ENCODE results near the gene DPP6. TPM values are rescaled to one million over a fixed set of nuclear protein-coding genes. Genes with fewer than 3 reads are reported as not detected.

Gene DPP6
- total and polyA plus RNA-seq, 2 of the 8 experiments (the other 6 are each of a cell fraction or from before 2014, with no cell fraction given): 4.7 to 6.8 TPM

GRCh38 chr7:154682003-154682402, 629.8 kb downstream of the DPP6 start:
- POLR2A ChIA-PET (ENCODE audit: partially characterized antibody): no interaction called here
- no peaks in the 10 kb centered on the region for H4K20me1 ChIP-seq (replicated peaks in 1 of 2; ENCODE audit: control insufficient read depth in 1 of 2, insufficient read depth in 2 of 2, low read length in 2 of 2)
- no peak for FAIRE-seq

More at GRCh38 chr7:154682003-154682402, 629.8 kb downstream of the DPP6 start:
- Histone ChIP-seq H2BK15ac (ENCODE audit: low read length) (no peak overlapping the region), H2AFZ (ENCODE audit: low read length) (no peak overlapping the region), H2BK12ac (ENCODE audit: low read depth, low read length) (no peak overlapping the region), H2BK20ac (ENCODE audit: low read length) (no peak overlapping the region), H3K23ac (ENCODE audit: insufficient read length) (no peak overlapping the region), H3K4me3 (ENCODE audit: extremely low read depth in 1 of 4, insufficient read depth in 2 of 4, low read depth in 3 of 4, low read length in 4 of 4) (no peak overlapping the region), H3K27me3 (replicated peaks in 1 of 4; ENCODE audit: control insufficient read depth in 3 of 4, extremely low read depth in 1 of 4, insufficient read depth in 3 of 4, low read length in 3 of 4) (no peaks in the 10 kb centered on the region), H3K9me3 (ENCODE audit: insufficient read depth in 2 of 2, low read depth in 1 of 2, low read length in 1 of 2) (peaks cover 0 to 4% of the 10 kb centered on the region in 2 experiments; a peak in 1 of 4 replicates), H3K56ac (replicated peaks; ENCODE audit: insufficient read length, low read depth, low read length) (no peak overlapping the region), H2BK120ac (replicated peaks; ENCODE audit: low read depth, low read length) (no peak overlapping the region), H3K18ac (ENCODE audit: extremely low read depth, low read length) (no peak overlapping the region; the same call in 1 of the 2 replicates), H3K79me2 (ENCODE audit: control insufficient read depth in 1 of 2, insufficient read depth in 2 of 2, low read length in 2 of 2) (no peaks in the 10 kb centered on the region), H3K4ac (replicated peaks; ENCODE audit: insufficient read length, low read depth, low read length) (no peak overlapping the region), H3K36me3 (ENCODE audit: control insufficient read depth in 2 of 4, insufficient read depth in 4 of 4, low read length in 3 of 4) (no peaks in the 10 kb centered on the region), H3K4me1 (replicated peaks in 1 of 4; ENCODE audit: control insufficient read depth in 3 of 4, insufficient read depth in 4 of 4, low read length in 3 of 4) (peaks cover 0 to 9% (median 0%) of the 10 kb centered on the region in 4 experiments; a peak in 1 of 7 replicates), H4K8ac (ENCODE audit: extremely low read depth, insufficient read depth, low read length) (no peak overlapping the region), H2AK5ac (ENCODE audit: low read depth, low read length) (no peak overlapping the region), H4K91ac (replicated peaks; ENCODE audit: insufficient read length, low read length) (no peak overlapping the region), H3K79me1 (ENCODE audit: low read depth, low read length) (no peaks in the 10 kb centered on the region), H4K5ac (ENCODE audit: insufficient read length, low read depth, low read length) (no peak overlapping the region), H3K23me2 (ENCODE audit: low read depth, low read length) (no peaks in the 10 kb centered on the region), H3K14ac (ENCODE audit: insufficient read length) (no peak overlapping the region), H3K27ac (ENCODE audit: low read depth, low read length) (no peak overlapping the region), H3K4me2 (ENCODE audit: insufficient read depth in 1 of 2, low read depth in 2 of 2, low read length in 2 of 2) (no peak overlapping the region), H3K9ac (replicated peaks in 1 of 4; ENCODE audit: extremely low read depth in 1 of 4, low read depth in 3 of 4, low read length in 3 of 4) (no peak overlapping the region), H2BK5ac (ENCODE audit: low read depth, low read length) (no peak overlapping the region)
- TF ChIP-seq FOSL1 (IDR thresholded peaks at IDR 0.05; ENCODE audit: insufficient read depth, low read depth, low read length): no peak
- no peak for TF ChIP-seq GABPA (IDR thresholded peaks at IDR 0.05; ENCODE audit: borderline replicate concordance, insufficient read depth, low read length)
- no peak for TF ChIP-seq KDM1A (IDR thresholded peaks at IDR 0.05; ENCODE audit: borderline replicate concordance, low read length)
- TF ChIP-seq MAFK (IDR thresholded peaks at IDR 0.05; ENCODE audit: low read depth, low read length): no peak
- TF ChIP-seq SIRT6 (IDR thresholded peaks at IDR 0.05; ENCODE audit: low read length): no peak
- no peak for TF ChIP-seq SP4 (IDR thresholded peaks at IDR 0.05; ENCODE audit: low read length)
- no peak for TF ChIP-seq JUN (IDR thresholded peaks at IDR 0.05; ENCODE audit: low read depth, low read length)
- no peak for TF ChIP-seq SP2 (IDR thresholded peaks at IDR 0.05; ENCODE audit: low read length)
- no peak for TF ChIP-seq POLR2A (IDR thresholded peaks at IDR 0.05; ENCODE audit: control extremely low read depth in 1 of 2, low read depth in 2 of 2, low read length in 2 of 2)
- TF ChIP-seq, protein P1, sequence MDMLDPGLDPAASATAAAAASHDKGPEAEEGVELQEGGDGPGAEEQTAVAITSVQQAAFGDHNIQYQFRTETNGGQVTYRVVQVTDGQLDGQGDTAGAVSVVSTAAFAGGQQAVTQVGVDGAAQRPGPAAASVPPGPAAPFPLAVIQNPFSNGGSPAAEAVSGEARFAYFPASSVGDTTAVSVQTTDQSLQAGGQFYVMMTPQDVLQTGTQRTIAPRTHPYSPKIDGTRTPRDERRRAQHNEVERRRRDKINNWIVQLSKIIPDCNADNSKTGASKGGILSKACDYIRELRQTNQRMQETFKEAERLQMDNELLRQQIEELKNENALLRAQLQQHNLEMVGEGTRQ (IDR thresholded peaks at IDR 0.05; ENCODE audit: low read length): no peak
- no peak for TF ChIP-seq HDAC6 (IDR thresholded peaks at IDR 0.05; ENCODE audit: low read depth, low read length)
- no peak for TF ChIP-seq SUZ12 (IDR thresholded peaks at IDR 0.05; ENCODE audit: low read length)
- no peak for TF ChIP-seq SP1 (IDR thresholded peaks at IDR 0.05; ENCODE audit: low read depth, low read length)
- no peak for TF ChIP-seq EZH2 (IDR thresholded peaks at IDR 0.05; ENCODE audit: low read depth, low read length, severe bottlenecking)
- no peak for TF ChIP-seq CTBP2 (IDR thresholded peaks at IDR 0.05; ENCODE audit: borderline replicate concordance, insufficient read depth, insufficient read length, low read length)
- 86% methylated on average over 5 of the region's 5 CpGs; no CpG with 5 or more reads in 1 of the 2 experiments for WGBS, 2 experiments (ENCODE audit: extremely low coverage in 1 of 2, insufficient coverage in 1 of 2, insufficient read length in 1 of 2, insufficient replicate concordance in 2 of 2, low coverage in 1 of 2, low lambda C conversion rate in 2 of 2, missing lambda C conversion rate in 1 of 2)
- CTCF ChIA-PET (ENCODE audit: partially characterized antibody): interaction anchor here (1.4 kb wide), 1 partner anchor 64 kb away, joined by 3 read pairs; no protein-coding TSS in a partner anchor
- DNase-seq (ENCODE audit: low read depth in 1 of 2, low spot score in 2 of 2): no peak
